Smooth muscle cell (in vitro differentiated cells): ENCODE results near the gene ENDOV. TPM values are rescaled to one million over a fixed set of nuclear protein-coding genes. Genes with fewer than 3 reads are reported as not detected.

Experiments used
- microRNA-seq: library from miRNA; unstranded; fragments of <30 nt; microRNA quantifications from one replicate; pipeline ENCODE4, GENCODE V29; 2016; ENCODE audit warnings: borderline number of aligned reads
- polyA plus RNA-seq: library from polyadenylated mRNA; unstranded; fragments of >200 nt; fragmentation: Nextera tagmentation; extraction: Ambion mirVana; gene quantifications from 2 replicates; pipeline ENCODE4 v1.2.1, GENCODE V29; 2016
- small RNA-seq: library from RNA; depleted of rRNA; stranded (forward); fragments of <200 nt; gene quantifications from one replicate; pipeline ENCODE3, GENCODE V24; 2014
- total RNA-seq: library from RNA; depleted of rRNA; stranded (reverse); fragments of >200 nt; gene quantifications from 2 replicates; pipeline ENCODE4 v1.2.3, GENCODE V29; 2014

ENDOV gene
- total and polyA plus RNA-seq, 2 experiments from 2014 or later: 31.6 to 59.7 TPM

Small RNA genes lying within 50 kb of the gene (microRNA-seq; reads per million reads assigned to microRNA genes)
- gene MIR4730: not detected

Small RNA genes lying within 50 kb of the gene (small RNA-seq; reads per million reads assigned to genes)
- gene MIR4730: 0.21 reads per million

Other genes with a start within 250 kb of the ENDOV start
- 1.8 and 3.9 TPM in 2 replicates for gene CARD14, start 245.1 kb upstream of the ENDOV start, total RNA-seq
- 1.0 and 3.9 TPM in 2 replicates for gene CARD14, start 245.1 kb upstream of the ENDOV start, polyA plus RNA-seq
- 5.8 and 8.5 TPM in 2 replicates for gene SGSH, start 194.8 kb upstream of the ENDOV start, total RNA-seq
- gene SGSH, start 194.8 kb upstream of the ENDOV start, polyA plus RNA-seq: 26.7 and 29.2 TPM in 2 replicates
- gene SLC26A11, start 194.7 kb upstream of the ENDOV start, total RNA-seq: 8.2 and 13.7 TPM in 2 replicates
- 10.2 and 12.2 TPM in 2 replicates for gene SLC26A11, start 194.7 kb upstream of the ENDOV start, polyA plus RNA-seq
- 41.9 and 43.0 TPM in 2 replicates for gene RNF213, start 154.3 kb upstream of the ENDOV start, total RNA-seq
- 12.8 and 21.4 TPM in 2 replicates for gene RNF213, start 154.3 kb upstream of the ENDOV start, polyA plus RNA-seq
- 1.8 and 3.9 TPM in 2 replicates for gene NPTX1, start 61.4 kb downstream of the ENDOV start, total RNA-seq
- gene NPTX1, start 61.4 kb downstream of the ENDOV start, polyA plus RNA-seq: 5.9 and 7.6 TPM in 2 replicates
- gene RPTOR, start 129.7 kb downstream of the ENDOV start, total RNA-seq: 12.1 and 12.2 TPM in 2 replicates
- gene RPTOR, start 129.7 kb downstream of the ENDOV start, polyA plus RNA-seq: 10.6 and 11.3 TPM in 2 replicates